Stimulated activated CD4-positive, alpha-beta T cell treated with anti-CD3 and anti-CD28 coated beads, Interleukin-1b, Interleukin-23, amount 100 ng/mL, for 24 hours (primary cell): ENCODE results near the gene GOLGA8H.
"Not testable (repeated sequence)": the region's sequence is repeated elsewhere in the genome, so short reads cannot be mapped to it uniquely, and the experiment has no call there.

Experiments used
- DNase-seq, 4 experiments: peaks; one replicate each; pipeline ENCODE4 v3.0.0-alpha.2; 2020; ENCODE audit warnings: low read depth in 4 of 4, low spot score in 1 of 4

Gene GOLGA8H

GRCh38 chr15:30603796-30604195, at the start of gene GOLGA8H:
GOLGA8H (plus strand) TSS chr15:30604028; CDS start chr15:30604126, 98 bp downstream.
- DNase-seq: not testable (repeated sequence)

GRCh38 chr15:30566949-30567348, 36.9 kb upstream of the GOLGA8H start:
- DNase-seq: not testable (repeated sequence)

- DNase-seq: not testable (repeated sequence)
Observed at GRCh38 chr15:30573012-30573491, 30.8 kb upstream of the GOLGA8H start.

GRCh38 chr15:30579394-30579970, 24.3 kb upstream of the GOLGA8H start:
- DNase-seq: not testable (repeated sequence)

- not testable (repeated sequence) for DNase-seq
Observed at GRCh38 chr15:30580716-30581115, 23.1 kb upstream of the GOLGA8H start.

- not testable (repeated sequence) for DNase-seq
Observed at GRCh38 chr15:30598953-30599352, 4.9 kb upstream of the GOLGA8H start.

GRCh38 chr15:30612271-30612670, 8.4 kb downstream of the GOLGA8H start:
- DNase-seq: not testable (repeated sequence)

- not testable (repeated sequence) for DNase-seq
Observed at GRCh38 chr15:30621342-30621741, 17.5 kb downstream of the GOLGA8H start.

- peak; percentile 77 to 93 (median 87) for DNase-seq
Observed at GRCh38 chr15:30625436-30626193, 21.8 kb downstream of the GOLGA8H start, which contains the start of gene ARHGAP11B. ARHGAP11B (plus strand) TSS chr15:30626128.

- not testable (repeated sequence) for DNase-seq
Observed at GRCh38 chr15:30626194-30626565, 22.4 kb downstream of the GOLGA8H start.

GRCh38 chr15:30626632-30627031, 22.8 kb downstream of the GOLGA8H start:
- not testable (repeated sequence) for DNase-seq

GRCh38 chr15:30650012-30650929, 46.4 kb downstream of the GOLGA8H start:
- DNase-seq: no peak

GRCh38 chr15:30661154-30661553, 57.3 kb downstream of the GOLGA8H start:
- DNase-seq: not testable (repeated sequence)
